ENCODE measurements around the gene NBEAL2. TPM values are rescaled to one million over a fixed set of nuclear protein-coding genes. Genes with fewer than 3 reads are reported as not detected.

The NBEAL2 gene
- total RNA-seq, 2 donors from 2014 or later: 140 to 169 TPM

Other genes starting within 250 kb of the NBEAL2 start
- not detected for gene MYL3, start 116.2 kb upstream of the NBEAL2 start, total RNA-seq
- gene PTH1R, start 101.9 kb upstream of the NBEAL2 start, total RNA-seq: not detected
- 10 to 100 TPM; 46.9 to 59.8 TPM for gene CCDC12, start 2.9 kb upstream of the NBEAL2 start, total RNA-seq
- gene SETD2, start 184.4 kb downstream of the NBEAL2 start, total RNA-seq: 10 to 100 TPM; 28.8 to 33.1 TPM